Suprapubic skin (tissue), 4 donors: ENCODE results near the gene UVSSA.

Experiments used
- CTCF ChIP-seq, 2 donors: fragments of 200-600 bp in 1 of 2; fragments of 450-650 bp in 1 of 2; sonication (generic) in 1 of 2; IDR thresholded peaks; one replicate each; pipeline ENCODE4 v1.5.1; 2016 to 2019; ENCODE audit warnings: antibody characterized with exemption in 2 of 2, mild to moderate bottlenecking in 1 of 2, moderate library complexity in 1 of 2
- EP300 ChIP-seq: sonication (generic); formaldehyde crosslinking; IDR thresholded peaks from one replicate; pipeline ENCODE4 v1.6.1; 2017; ENCODE audit warnings: antibody characterized with exemption
- POLR2AphosphoS5 ChIP-seq, 3 donors: sonication (generic); formaldehyde crosslinking; IDR thresholded peaks; one replicate each; pipeline ENCODE4 v1.6.1; 2017; ENCODE audit warnings: antibody characterized with exemption in 3 of 3

DNA sequence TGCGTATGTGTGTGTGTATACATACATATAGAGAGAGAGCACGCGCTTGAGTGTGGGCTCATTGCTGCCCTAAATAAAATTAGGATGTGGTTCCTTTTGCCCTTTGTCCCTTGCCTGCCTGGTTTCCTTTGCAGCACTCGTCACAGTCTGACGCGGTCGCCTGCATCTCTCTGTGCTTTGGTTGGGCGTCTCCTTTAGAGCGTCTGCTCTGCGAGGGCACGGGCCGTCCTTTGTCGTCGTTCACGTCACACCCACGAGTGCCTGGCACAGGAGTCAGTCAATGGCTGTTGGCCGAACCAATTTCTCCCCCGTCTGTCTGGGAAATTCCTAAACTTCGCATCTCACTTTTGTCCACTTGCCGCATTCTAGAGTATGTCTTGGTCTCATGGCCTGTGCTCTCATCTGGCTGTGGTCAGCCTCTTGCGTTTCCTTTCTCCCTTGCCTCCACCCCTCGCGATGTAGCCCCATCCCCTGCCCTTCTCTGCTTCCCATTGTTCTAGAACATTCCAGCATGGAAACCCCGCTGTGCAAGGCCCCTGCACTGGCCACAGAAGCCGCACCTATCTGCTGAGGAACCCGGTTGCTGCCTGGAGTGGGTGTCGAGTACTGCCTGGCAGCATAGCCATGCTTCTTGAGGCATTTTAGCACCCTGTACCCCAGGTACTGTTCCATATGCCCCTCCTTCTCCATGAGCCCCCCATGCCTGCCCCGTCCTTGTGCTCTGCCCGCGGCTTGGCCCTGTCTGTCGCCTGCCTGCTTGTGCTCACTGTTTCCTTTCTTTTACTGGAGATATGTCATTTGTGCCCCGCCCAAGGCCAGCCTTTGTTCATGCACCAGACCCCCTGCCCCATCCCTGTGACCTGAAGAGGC, 49.3 kb upstream of the UVSSA start:
- TF ChIP-seq CTCF (IDR thresholded peaks at IDR 0.05) (no peak), POLR2AphosphoS5 (IDR thresholded peaks at IDR 0.05) (no peak), EP300 (no peak)
